ENCODE data around the gene RMP24.
"Not testable (repeated sequence)": the region's sequence is repeated elsewhere in the genome, so short reads cannot be mapped to it uniquely, and the experiment has no call there.

Gene RMP24

GRCh38 chr18:35967866-35968265 lies 4.6 kb upstream of the RMP24 start:
- not testable (repeated sequence) for H3K4me1 ChIP-seq (ENCODE audit: control insufficient read depth, insufficient read depth, low read length); H3K27ac ChIP-seq (ENCODE audit: low read depth, low read length); H3K27me3 ChIP-seq (ENCODE audit: control insufficient read depth, insufficient read depth, low read length); H3K4me3 ChIP-seq (ENCODE audit: low read depth, low read length); H3K36me3 ChIP-seq (ENCODE audit: control insufficient read depth, insufficient read depth, low read length); H3K9ac ChIP-seq (ENCODE audit: low read length); H3K9me3 ChIP-seq (ENCODE audit: control insufficient read depth, insufficient read depth, low read depth, low read length)

- Histone ChIP-seq H3K9ac (ENCODE audit: low read length) (no peak overlapping the region), H3K4me3 (ENCODE audit: low read depth, low read length) (no peak overlapping the region), H3K4me1 (ENCODE audit: control insufficient read depth, insufficient read depth, low read length) (peaks cover 2% of the 10 kb centered on the region; the same call in 1 of the 2 replicates), H3K36me3 (ENCODE audit: control insufficient read depth, insufficient read depth, low read length) (no peaks in the 10 kb centered on the region), H3K9me3 (ENCODE audit: control insufficient read depth, insufficient read depth, low read depth, low read length) (peaks cover 5% of the 10 kb centered on the region; the same call in 1 of the 2 replicates), H3K27me3 (ENCODE audit: control insufficient read depth, insufficient read depth, low read length) (no peaks in the 10 kb centered on the region), H3K27ac (ENCODE audit: low read depth, low read length) (no peak overlapping the region)
Observed at GRCh38 chr18:35968278-35968880, 4.1 kb upstream of the RMP24 start.

- H3K27ac ChIP-seq (ENCODE audit: low read depth, low read length), result no peak overlapping the region
- H3K4me3 ChIP-seq (ENCODE audit: low read depth, low read length), result no peak overlapping the region
- H3K9ac ChIP-seq (ENCODE audit: low read length), result no peak overlapping the region
- H3K36me3 ChIP-seq (ENCODE audit: control insufficient read depth, insufficient read depth, low read length), result peaks cover 11% of the 10 kb centered on the region
- H3K9me3 ChIP-seq (ENCODE audit: control insufficient read depth, insufficient read depth, low read depth, low read length), result peaks cover 5% of the 10 kb centered on the region; the same call in 1 of the 2 replicates
- H3K4me1 ChIP-seq (ENCODE audit: control insufficient read depth, insufficient read depth, low read length), result peaks cover 8% of the 10 kb centered on the region
- H3K27me3 ChIP-seq (ENCODE audit: control insufficient read depth, insufficient read depth, low read length), result no peaks in the 10 kb centered on the region
Observed at GRCh38 chr18:35969676-35970075, 2.8 kb upstream of the RMP24 start.

- H3K27ac ChIP-seq (ENCODE audit: low read depth, low read length), result no peak overlapping the region
- peaks cover 32% of the 10 kb centered on the region for H3K36me3 ChIP-seq (ENCODE audit: control insufficient read depth, insufficient read depth, low read length)
- H3K9me3 ChIP-seq (ENCODE audit: control insufficient read depth, insufficient read depth, low read depth, low read length), result peaks cover 5% of the 10 kb centered on the region; the same call in 1 of the 2 replicates
- H3K9ac ChIP-seq (ENCODE audit: low read length), result peak overlapping the region; percentile 76
- H3K27me3 ChIP-seq (ENCODE audit: control insufficient read depth, insufficient read depth, low read length), result no peaks in the 10 kb centered on the region
- peak overlapping the region; percentile 96 for H3K4me3 ChIP-seq (ENCODE audit: low read depth, low read length)
- H3K4me1 ChIP-seq (ENCODE audit: control insufficient read depth, insufficient read depth, low read length), result peaks cover 8% of the 10 kb centered on the region
Observed at GRCh38 chr18:35971661-35972196, 750 bp upstream of the RMP24 start.

GRCh38 chr18:35973650-35974049 lies 1.2 kb downstream of the RMP24 start:
- H3K4me1 ChIP-seq (ENCODE audit: control insufficient read depth, insufficient read depth, low read length), result peaks cover 8% of the 10 kb centered on the region
- peak overlapping the region; percentile 96 for H3K4me3 ChIP-seq (ENCODE audit: low read depth, low read length)
- H3K9me3 ChIP-seq (ENCODE audit: control insufficient read depth, insufficient read depth, low read depth, low read length), result 0 out of 2 replicates have a peak, but pooled peaks cover 2% of the 10 kb centered on the region
- H3K36me3 ChIP-seq (ENCODE audit: control insufficient read depth, insufficient read depth, low read length), result peaks cover 49% of the 10 kb centered on the region
- H3K27me3 ChIP-seq (ENCODE audit: control insufficient read depth, insufficient read depth, low read length), result no peaks in the 10 kb centered on the region
- peak overlapping the region; percentile 34 for H3K9ac ChIP-seq (ENCODE audit: low read length)
- H3K27ac ChIP-seq (ENCODE audit: low read depth, low read length), result no peak overlapping the region

- Histone ChIP-seq H3K4me1 (ENCODE audit: control insufficient read depth, insufficient read depth, low read length) (peaks cover 8% of the 10 kb centered on the region), H3K27me3 (ENCODE audit: control insufficient read depth, insufficient read depth, low read length) (no peaks in the 10 kb centered on the region), H3K9me3 (ENCODE audit: control insufficient read depth, insufficient read depth, low read depth, low read length) (no peaks in the 10 kb centered on the region), H3K27ac (ENCODE audit: low read depth, low read length) (no peak overlapping the region), H3K9ac (ENCODE audit: low read length) (no peak overlapping the region), H3K36me3 (ENCODE audit: control insufficient read depth, insufficient read depth, low read length) (peaks cover 55% of the 10 kb centered on the region), H3K4me3 (ENCODE audit: low read depth, low read length) (peak overlapping the region; percentile 96; the same call in 1 of the 2 replicates)
Observed at GRCh38 chr18:35974181-35974580, 1.7 kb downstream of the RMP24 start.

- H3K27ac ChIP-seq (ENCODE audit: low read depth, low read length), result no peak overlapping the region
- no peak overlapping the region for H3K4me3 ChIP-seq (ENCODE audit: low read depth, low read length)
- H3K27me3 ChIP-seq (ENCODE audit: control insufficient read depth, insufficient read depth, low read length), result no peaks in the 10 kb centered on the region
- H3K4me1 ChIP-seq (ENCODE audit: control insufficient read depth, insufficient read depth, low read length), result no peaks in the 10 kb centered on the region; the same call in 1 of the 2 replicates
- no peak overlapping the region for H3K9ac ChIP-seq (ENCODE audit: low read length)
- H3K9me3 ChIP-seq (ENCODE audit: control insufficient read depth, insufficient read depth, low read depth, low read length), result no peaks in the 10 kb centered on the region
- H3K36me3 ChIP-seq (ENCODE audit: control insufficient read depth, insufficient read depth, low read length), result peaks cover 81% of the 10 kb centered on the region
Observed at GRCh38 chr18:35979112-35979511, 6.6 kb downstream of the RMP24 start.

DNA sequence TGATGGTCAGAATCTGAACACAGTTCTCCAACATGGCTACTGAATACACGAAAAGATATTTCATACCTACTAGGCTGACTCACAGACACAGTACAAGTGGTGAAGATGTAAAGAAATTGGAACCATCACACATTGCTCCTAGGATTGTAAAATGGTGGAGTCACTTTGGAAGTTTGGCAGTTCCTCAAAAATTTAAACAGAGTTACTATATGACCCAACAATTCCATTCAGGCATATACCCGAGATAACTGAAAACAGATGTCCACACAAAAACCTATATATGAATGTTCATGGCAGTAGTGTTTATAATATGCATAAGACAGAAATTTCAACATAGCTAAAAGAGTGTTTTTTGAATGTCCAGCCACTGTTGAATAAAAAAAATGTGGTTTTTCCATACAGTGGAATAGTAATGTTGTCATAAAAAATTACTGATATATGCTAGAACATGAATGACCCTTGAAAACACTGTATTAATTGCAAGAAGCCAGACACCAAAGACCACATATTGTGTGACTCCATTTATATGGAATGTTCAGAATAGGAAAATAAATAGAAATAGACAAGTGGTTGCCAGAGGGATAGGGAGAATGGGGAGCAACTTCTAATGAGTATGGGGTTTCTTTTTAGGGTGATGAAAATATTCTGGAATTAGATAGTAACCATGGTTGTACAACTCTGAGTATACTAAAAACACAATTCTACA lies 10.1 kb downstream of the RMP24 start:
- Histone ChIP-seq H3K9me3 (ENCODE audit: control insufficient read depth, insufficient read depth, low read depth, low read length) (no peaks in the 10 kb centered on the region), H3K36me3 (ENCODE audit: control insufficient read depth, insufficient read depth, low read length) (peaks cover 52% of the 10 kb centered on the region), H3K27ac (ENCODE audit: low read depth, low read length) (no peak overlapping the region), H3K4me3 (ENCODE audit: low read depth, low read length) (no peak overlapping the region), H3K4me1 (ENCODE audit: control insufficient read depth, insufficient read depth, low read length) (no peaks in the 10 kb centered on the region), H3K9ac (ENCODE audit: low read length) (no peak overlapping the region), H3K27me3 (ENCODE audit: control insufficient read depth, insufficient read depth, low read length) (no peaks in the 10 kb centered on the region)

GRCh38 chr18:35983147-35983546 lies 10.7 kb downstream of the RMP24 start:
- peaks cover 48% of the 10 kb centered on the region for H3K36me3 ChIP-seq (ENCODE audit: control insufficient read depth, insufficient read depth, low read length)

DNA sequence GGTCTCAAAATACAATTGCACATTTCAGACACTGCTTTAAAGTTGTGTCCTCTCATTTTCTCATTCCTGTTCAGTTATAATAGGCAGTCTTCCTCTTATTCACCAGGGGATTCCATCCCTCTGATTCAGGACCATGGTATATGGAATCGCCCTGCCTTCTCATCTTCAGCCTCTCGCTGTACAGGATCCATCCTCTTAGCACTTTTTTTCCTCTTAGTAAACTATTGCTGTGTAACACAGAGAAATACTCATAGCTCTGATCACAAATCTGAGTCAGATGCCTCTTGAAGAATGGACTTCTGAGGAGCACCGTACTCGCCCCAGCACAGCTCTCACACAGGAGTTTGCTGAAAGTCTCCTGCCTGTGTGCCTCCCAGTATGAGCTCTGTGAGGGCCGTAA lies 11.3 kb downstream of the RMP24 start:
- Histone ChIP-seq H3K36me3 (ENCODE audit: control insufficient read depth, insufficient read depth, low read length) (peaks cover 46% of the 10 kb centered on the region), H3K27me3 (ENCODE audit: control insufficient read depth, insufficient read depth, low read length) (no peaks in the 10 kb centered on the region), H3K9me3 (ENCODE audit: control insufficient read depth, insufficient read depth, low read depth, low read length) (no peaks in the 10 kb centered on the region), H3K9ac (ENCODE audit: low read length) (no peak overlapping the region), H3K27ac (ENCODE audit: low read depth, low read length) (no peak overlapping the region), H3K4me1 (ENCODE audit: control insufficient read depth, insufficient read depth, low read length) (no peaks in the 10 kb centered on the region), H3K4me3 (ENCODE audit: low read depth, low read length) (no peak overlapping the region)

More at GRCh38 chr18:35983147-35983546, 10.7 kb downstream of the RMP24 start:
- no peaks in the 10 kb centered on the region for H3K27me3 ChIP-seq (ENCODE audit: control insufficient read depth, insufficient read depth, low read length)
- H3K27ac ChIP-seq (ENCODE audit: low read depth, low read length), result no peak overlapping the region
- no peaks in the 10 kb centered on the region for H3K4me1 ChIP-seq (ENCODE audit: control insufficient read depth, insufficient read depth, low read length)
- no peaks in the 10 kb centered on the region for H3K9me3 ChIP-seq (ENCODE audit: control insufficient read depth, insufficient read depth, low read depth, low read length)
- no peak overlapping the region for H3K9ac ChIP-seq (ENCODE audit: low read length)
- no peak overlapping the region for H3K4me3 ChIP-seq (ENCODE audit: low read depth, low read length)

DNA sequence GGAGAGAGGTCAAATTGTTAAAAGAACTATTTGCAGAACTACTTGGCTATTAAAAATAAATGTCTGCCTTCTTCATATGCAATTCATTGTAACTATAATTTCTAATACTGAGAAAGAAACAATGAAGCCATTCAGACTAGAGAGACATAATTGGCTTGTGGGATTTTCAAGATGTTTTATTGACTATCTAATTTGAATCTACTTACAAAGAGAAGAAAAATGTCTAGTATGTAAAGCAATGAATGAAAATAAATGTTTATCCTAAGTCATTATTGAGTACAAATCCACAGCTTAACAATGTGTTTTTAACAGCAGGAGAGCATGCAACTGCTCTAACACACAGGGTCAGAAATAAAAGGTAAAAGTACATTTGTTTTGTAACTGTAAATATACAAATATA lies 19.2 kb downstream of the RMP24 start:
- Histone ChIP-seq H3K4me1 (ENCODE audit: control insufficient read depth, insufficient read depth, low read length) (no peaks in the 10 kb centered on the region), H3K27me3 (ENCODE audit: control insufficient read depth, insufficient read depth, low read length) (no peaks in the 10 kb centered on the region), H3K9me3 (ENCODE audit: control insufficient read depth, insufficient read depth, low read depth, low read length) (no peaks in the 10 kb centered on the region), H3K9ac (ENCODE audit: low read length) (no peak overlapping the region), H3K27ac (ENCODE audit: low read depth, low read length) (no peak overlapping the region), H3K4me3 (ENCODE audit: low read depth, low read length) (no peak overlapping the region), H3K36me3 (ENCODE audit: control insufficient read depth, insufficient read depth, low read length) (peaks cover 47% of the 10 kb centered on the region)
